GM19193 (cell line): ENCODE measurements around the gene PPP6R2.

ENCODE experiments used
- POLR2A ChIP-seq: IDR thresholded peaks from 4 replicates; pipeline ENCODE4 v1.6.1; 2011; ENCODE audit not compliant: insufficient read depth, insufficient read length; ENCODE audit errors: extremely low read depth

The PPP6R2 gene

GRCh38 chr22:50438305-50439275 lies 95.5 kb downstream of the PPP6R2 start:
- TF ChIP-seq POLR2A: no peak

GRCh38 chr22:50439314-50439870 lies 96.3 kb downstream of the PPP6R2 start:
- TF ChIP-seq POLR2A: no peak

GRCh38 chr22:50439871-50440331 lies 96.8 kb downstream of the PPP6R2 start:
- TF ChIP-seq POLR2A: no peak

GRCh38 chr22:50440544-50441249 lies 97.6 kb downstream of the PPP6R2 start:
- TF ChIP-seq POLR2A: no peak

GRCh38 chr22:50441428-50441993 lies 98.4 kb downstream of the PPP6R2 start:
- TF ChIP-seq POLR2A: peak; percentile 21

- TF ChIP-seq POLR2A: no peak
Measured at GRCh38 chr22:50443197-50443596, 100.1 kb downstream of the PPP6R2 start.

- peak; percentile 16 for TF ChIP-seq POLR2A
Measured at GRCh38 chr22:50443801-50444625, 100.9 kb downstream of the PPP6R2 start.

- TF ChIP-seq POLR2A: no peak
Measured at GRCh38 chr22:50444663-50445062, 101.5 kb downstream of the PPP6R2 start.

GRCh38 chr22:50445071-50445879 lies 102.1 kb downstream of the PPP6R2 start:
- no peak for TF ChIP-seq POLR2A

GRCh38 chr22:50445880-50446707 lies 103.0 kb downstream of the PPP6R2 start:
- no peak for TF ChIP-seq POLR2A

- TF ChIP-seq POLR2A: no peak
Measured at GRCh38 chr22:50446708-50447575, 103.8 kb downstream of the PPP6R2 start.
